AG08395 (cell line): ENCODE results near the gene FBXO8.
A peak's percentile ranks its signal among the peaks of the same experiment; 100 is the strongest.
"Not testable (repeated sequence)": the region's sequence is repeated elsewhere in the genome, so short reads cannot be mapped to it uniquely, and the experiment has no call there.

Source experiments
- DNase-seq: peaks from one replicate; pipeline ENCODE4 v3.0.0; 2012; ENCODE audit warnings: mixed read lengths, low spot score

The FBXO8 gene, protein sequence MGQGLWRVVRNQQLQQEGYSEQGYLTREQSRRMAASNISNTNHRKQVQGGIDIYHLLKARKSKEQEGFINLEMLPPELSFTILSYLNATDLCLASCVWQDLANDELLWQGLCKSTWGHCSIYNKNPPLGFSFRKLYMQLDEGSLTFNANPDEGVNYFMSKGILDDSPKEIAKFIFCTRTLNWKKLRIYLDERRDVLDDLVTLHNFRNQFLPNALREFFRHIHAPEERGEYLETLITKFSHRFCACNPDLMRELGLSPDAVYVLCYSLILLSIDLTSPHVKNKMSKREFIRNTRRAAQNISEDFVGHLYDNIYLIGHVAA

DNA sequence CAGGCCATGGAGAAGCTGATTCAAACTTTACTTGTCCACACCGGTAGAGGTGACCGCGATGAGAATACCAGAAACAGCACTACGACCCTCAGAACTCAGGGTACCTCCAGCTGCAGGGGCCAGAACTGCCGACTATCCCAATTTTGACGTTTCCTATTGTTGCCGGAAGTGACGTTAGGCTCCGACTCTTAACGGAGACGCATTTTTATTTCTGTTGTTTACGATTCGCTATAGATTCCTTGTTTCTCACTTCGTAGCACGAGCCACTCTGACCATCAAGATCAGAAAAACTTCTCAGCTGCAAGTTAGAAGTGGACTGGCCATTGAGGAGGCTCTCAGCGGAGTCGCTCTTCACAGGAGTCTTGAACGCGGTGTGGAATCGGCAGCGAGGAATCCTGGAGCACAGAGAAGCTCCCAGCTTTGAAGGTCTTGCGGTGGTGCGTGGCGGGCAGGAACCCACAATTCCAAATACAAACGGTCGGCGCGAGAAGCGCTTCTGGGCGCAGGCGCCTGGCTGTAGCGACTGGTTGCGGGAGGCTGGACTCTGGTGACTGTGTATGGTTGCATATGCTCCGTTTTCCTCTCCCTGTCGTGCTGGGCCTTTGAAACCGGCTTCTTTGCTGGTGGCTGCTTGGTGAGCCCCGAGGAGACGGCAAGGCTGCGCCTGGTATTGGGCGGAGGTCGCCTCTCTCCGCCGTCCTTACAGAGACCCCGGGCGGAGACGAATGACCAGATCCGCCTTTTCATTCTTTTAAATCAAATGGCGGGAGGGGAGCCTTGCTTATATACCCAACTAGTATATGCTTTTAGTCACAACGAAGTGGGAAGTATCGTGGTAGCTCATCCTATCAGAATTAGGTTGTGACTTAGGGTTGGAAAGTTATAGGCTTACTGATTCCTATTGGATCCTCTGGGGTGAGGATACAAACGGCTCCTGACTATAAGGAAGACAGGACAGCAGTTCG is at the start of gene FBXO8, which contains the start of gene CEP44:
FBXO8 (minus strand) TSS at position 161 of the 965 bp plus-strand sequence. CDS start 20,575 bp downstream, outside the sequence.
CEP44 (plus strand) TSS at position 405 of the 965 bp plus-strand sequence. CDS start 15,211 bp downstream, outside the sequence.
- DNase-seq, result peak; percentile 71

DNA sequence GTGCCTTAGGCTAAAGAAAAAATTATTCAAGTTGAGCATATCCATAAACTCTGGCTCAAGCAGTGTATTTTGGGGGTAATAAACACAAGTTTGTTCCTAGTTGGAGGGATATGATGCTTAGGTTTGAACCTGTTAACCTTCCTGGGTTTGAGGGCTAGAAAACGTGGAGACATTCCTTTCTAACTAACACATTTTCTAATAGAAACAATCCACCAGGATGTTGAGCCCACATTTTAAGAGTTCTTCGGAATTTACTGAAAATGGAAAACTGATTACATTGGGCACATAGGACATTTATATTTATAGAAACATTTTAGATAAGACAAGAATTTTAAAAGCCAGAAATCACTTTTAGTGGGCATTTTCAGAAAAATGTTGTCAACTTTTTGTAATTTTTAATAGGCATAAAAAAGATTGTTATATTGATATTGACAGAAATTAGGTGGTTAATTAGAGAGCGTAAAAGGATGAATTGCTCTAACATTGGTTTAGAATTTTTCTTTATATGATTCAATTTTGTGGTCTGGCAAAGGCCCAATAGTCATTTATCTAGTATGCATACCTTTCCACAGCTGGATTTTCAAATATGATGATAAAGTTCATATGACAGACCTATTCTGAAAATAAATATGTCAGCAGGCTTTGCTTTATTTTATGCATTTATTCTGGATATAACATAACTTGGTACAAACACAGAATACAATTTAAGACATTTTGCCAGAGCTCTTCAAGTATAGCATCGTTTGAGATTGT is 49.5 kb upstream of the FBXO8 start:
- no peak for DNase-seq

DNA sequence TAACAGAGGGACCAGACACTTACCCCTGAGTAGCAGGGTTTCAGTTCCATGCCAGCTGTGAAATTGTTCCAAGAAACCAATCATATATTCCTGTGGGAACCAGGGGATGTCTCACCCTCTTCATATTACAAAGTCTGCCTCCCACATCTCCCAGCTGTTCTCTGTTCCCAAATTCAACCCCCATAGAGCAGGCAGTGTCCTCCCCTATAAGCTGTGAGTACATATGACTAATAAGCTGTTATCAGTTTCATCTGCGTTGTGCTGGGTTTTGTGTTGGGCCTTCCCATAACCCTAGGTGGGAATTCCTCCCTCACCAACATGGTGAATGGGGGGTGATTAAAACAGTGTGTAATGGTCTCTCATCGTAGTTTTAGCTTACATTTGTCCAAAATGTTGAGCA is 41.3 kb upstream of the FBXO8 start:
- DNase-seq, result no peak

DNA sequence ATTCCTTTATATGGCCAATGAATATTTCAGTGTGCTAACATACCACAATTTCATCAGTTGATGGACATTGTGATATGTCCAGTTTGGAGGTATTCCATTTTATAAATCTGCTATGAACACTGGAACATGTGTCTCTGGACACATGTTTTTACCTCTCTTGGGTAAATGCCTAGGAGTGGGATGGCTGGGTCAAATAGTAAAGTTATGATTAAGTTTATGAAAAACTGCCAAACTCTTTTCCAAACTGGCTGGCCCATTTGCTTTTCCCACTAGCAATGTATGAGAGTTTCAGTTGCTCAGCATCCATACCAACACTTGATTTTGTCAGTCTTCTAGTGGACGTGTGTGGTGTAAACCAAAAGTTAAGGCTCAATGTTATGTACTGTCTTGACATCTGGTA is 40.8 kb upstream of the FBXO8 start:
- DNase-seq, result no peak

DNA sequence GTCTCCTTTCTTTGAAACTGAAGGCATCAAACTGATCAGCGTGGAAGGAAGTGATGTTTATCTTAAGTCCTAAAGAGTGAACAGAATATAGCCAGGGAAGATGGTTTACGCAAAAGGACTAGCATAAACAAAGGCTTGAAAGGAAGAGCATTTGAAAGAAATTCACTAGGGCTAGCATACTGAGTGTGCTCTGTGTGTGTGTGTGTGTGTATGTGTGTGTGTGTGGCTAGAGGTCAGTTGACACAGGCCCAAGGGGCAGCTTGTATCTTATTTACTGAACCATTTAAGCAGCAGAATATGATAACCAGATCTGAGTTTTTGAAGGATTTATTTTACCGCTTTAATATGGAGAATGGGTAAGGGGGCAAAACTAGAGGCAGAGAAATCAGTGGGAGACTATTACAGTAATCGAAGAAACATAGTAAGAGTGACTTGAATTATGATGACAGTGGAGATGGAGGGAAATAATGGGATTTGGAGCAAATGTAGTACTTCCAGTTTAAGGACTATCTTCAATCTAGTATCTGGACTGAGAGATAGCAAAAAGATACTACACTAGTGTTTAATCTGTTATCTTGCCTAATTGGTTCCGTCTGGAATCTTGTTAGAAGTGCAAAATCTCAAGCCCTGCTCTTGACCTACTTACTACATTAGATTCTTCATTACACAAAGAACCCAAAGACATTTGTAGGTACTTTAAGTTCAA is 37.2 kb upstream of the FBXO8 start:
- no peak for DNase-seq

DNA sequence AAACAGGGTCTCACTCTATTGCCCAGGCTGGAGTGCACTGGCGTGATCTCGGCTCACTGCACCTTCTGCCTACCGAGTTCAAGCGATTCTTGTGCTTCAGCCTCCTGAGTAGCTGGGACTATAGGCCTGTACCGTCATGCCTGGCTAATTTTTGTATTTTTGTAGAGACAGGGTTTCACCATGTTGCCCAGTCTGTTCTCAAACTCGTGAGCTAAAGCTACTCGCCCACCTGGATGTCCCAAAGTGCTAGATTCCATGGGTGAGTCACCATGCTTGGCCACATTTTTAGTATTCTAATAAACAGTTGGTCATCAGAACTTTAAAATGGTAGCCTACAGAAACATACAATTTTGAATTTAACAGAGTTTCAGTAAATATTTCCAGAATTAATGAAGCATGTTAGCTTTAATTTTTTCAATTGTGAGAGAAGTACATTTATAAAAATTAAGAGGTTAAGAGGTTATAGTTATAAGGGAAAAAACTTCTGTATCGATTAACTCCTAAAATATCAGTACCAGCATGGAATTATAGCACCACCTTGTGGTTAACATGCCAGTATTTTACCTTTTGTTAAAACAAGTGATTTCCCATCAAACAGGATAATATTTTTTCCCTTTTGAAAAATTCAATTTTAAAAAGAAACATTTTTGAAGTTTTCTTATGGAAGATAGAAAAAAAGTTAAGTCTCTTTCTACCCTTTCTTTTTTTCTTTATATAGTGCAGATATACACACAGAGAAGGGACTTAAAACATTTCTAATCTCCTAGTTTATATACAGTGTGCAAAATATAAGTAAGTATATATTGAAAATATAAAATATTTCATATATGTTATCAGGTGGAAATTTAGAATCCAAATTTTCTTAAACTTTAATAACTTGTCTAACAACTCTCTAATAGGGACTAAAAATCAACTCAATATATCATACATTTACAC is 35.6 kb upstream of the FBXO8 start:
- DNase-seq, result peak; percentile 37

DNA sequence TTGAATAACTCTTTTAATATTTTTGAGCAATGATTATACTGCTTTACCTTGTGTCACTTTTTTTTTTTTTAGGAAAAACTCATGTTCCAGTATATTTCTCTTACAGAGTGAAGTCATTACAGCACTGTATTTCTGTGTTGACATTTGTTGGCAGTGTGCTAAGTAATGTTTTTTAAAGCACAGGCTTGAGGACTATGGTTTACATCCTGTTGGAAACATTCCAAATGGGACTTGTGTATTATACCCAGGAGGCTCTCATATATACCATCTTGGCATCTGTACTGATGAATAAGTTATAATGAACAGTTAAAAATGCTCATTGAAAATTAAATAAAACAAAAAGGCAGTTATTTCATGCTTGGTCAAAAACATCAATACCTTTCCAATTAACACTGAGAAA is 34.1 kb upstream of the FBXO8 start:
- DNase-seq, result no peak

DNA sequence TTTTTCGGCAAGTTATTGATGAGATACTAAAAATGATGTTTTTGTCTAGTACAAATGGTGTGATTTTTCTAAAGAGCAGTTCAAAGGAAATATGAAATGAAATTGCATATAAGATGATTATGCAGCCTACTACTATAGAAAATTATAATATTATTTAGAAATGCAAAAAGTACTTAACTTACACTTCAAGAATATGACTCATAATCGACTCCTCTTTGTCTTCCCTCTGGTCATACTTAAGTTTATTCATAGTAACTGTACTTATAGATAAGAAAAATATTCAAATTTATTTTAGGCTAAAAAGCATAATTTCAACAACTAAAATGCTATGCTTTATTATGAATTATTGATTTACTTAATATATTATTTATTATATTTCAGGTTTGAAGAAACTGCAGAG is 33.5 kb upstream of the FBXO8 start:
- no peak for DNase-seq

DNA sequence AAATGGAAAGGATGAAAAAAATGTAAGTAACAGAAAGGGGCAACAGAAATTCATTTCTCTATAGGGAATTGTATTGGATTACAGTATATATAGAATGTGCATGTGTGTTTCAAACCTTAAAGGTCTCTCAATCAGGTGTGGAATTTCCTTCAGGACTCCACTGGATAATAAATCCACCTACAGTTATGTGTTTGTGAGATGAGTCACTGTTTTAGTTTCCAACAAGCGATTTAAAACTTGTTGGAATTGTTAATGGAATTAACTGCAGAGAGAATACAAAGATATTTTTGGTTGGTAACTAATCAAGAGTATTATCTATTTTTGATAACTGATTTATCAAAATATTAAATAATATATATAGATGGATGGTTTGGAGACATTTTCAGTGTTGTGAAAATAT is 33.1 kb upstream of the FBXO8 start:
- no peak for DNase-seq

DNA sequence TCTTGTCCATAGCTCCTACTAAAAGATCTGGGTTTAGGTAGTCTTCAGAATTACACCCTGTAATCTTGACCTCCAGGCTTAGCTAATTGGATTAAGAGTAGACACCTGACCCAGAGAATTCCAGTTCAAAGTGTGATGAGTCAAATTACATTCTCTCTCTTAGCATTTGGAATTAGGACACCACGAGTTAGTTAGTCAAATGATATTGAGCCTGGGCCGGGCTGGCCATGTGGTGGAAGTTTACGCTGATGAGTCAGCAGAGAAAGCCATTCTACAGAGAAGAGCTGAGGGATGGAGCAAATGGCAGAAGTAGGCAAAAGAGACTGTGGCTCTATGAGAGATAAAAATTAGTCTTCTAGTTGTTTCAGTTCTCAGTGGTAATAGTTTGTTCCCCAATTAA is 31.3 kb upstream of the FBXO8 start:
- DNase-seq, result peak; percentile 40

DNA sequence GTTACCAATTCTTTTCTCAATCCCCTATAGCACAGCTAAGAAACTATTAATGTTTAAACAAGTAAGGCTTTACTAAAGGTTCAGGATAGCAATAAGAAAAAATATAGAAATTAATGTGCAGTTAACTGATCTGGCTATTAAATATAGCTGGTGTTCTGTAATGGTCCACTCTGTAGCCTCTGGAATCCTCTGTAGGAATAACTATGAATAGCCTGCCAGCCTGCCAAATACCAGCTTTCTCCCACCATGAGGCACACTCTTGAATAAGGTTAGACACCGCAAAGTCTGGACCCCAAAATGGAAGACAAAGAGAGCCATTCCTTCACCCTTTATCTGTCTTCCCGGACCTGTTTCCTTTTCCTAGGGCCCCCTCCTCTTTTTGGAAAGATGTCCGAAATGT is 30.8 kb upstream of the FBXO8 start:
- DNase-seq, result no peak

DNA sequence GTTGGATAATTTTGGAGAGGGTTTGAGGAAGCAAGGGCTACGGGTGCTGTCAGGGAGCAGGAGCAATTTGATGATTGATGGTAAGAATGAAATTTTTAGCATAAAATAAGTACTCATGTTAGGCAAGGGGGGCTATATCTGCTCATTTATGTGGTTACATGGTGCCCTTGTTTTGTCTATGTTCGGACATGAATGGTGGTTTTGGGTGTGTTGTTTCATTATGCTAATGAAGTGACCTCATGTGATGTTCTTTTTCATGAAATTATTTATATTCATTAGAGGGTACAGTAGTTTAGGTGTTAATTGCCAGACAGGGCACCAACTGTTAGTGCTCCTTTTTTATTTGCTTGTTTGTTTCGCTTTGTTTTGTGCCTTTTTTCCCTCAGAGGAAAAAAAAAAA is 29.5 kb upstream of the FBXO8 start:
- DNase-seq, result no peak

DNA sequence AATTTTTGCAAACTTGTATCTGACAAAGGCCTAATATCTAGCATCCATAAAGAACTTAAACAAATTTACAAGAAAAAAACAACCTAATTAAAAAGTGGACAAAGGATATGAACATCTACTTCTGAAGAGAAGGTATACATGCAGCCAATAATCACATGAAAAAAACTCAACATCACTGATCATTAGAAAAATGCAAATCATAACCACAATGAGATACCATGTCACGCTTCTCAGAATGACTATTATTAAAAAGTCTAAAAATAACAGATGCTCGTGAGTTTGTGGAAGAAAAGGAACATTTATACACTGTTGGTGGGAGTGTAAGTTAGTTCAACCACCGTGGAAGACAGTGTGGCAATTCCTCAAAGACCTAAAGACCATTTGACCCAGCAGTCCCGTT is 24.2 kb upstream of the FBXO8 start:
- no peak for DNase-seq

DNA sequence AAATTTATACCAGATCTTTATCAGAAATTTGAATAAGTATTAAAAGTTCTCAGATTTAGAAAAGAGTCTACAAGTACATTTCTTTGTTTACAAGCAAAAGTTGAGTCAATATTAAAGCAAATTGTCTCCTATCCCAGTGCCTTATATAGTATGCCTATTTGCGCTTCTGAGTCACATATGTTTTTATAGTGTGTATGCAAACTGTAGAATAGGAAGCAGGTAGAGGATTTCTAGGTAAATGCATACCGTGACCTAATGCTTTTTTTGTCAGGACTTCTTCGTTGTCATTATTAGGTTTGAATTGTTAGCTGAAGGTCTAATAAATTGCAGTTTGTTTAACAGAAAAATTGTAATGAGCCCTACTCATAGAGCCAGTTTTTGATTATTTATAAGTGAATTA is 22.5 kb upstream of the FBXO8 start:
- DNase-seq, result no peak

DNA sequence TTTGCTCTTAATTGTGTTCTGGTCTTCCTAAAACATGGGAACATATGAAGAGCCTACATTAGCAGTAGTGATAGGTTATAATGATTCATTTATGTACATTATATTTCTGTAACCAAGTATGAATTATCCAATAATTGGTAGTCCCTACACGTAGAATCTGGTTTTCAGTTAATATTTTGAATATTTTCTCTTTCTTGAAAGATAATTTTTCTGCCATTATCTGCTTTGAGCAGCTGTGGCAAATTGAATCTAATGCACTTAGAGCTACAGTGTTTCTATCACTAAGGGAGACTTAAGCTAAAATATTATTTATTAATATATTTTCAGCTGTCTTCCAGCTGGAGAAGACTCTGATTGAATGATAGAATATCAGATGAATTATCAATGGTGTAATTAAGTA is 21.2 kb upstream of the FBXO8 start:
- DNase-seq, result no peak

DNA sequence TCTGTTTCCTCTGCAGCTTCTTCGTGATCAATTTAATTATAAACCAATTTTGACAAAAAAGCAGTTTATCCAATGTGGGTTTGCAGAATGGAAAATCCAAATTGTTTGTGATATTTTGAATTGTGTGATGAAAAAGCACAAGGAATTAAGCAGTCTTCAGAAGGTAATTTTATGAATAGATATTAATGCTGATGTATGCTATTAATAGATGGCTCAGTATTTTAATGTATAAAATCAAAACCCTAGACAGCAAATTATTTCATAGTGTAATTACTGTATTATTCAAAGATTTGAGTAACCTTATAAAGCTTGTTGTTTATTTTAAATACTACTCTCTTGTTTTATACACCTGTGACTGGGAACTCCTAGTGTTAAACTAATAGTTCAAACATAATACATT is 20.2 kb upstream of the FBXO8 start:
- no peak for DNase-seq

DNA sequence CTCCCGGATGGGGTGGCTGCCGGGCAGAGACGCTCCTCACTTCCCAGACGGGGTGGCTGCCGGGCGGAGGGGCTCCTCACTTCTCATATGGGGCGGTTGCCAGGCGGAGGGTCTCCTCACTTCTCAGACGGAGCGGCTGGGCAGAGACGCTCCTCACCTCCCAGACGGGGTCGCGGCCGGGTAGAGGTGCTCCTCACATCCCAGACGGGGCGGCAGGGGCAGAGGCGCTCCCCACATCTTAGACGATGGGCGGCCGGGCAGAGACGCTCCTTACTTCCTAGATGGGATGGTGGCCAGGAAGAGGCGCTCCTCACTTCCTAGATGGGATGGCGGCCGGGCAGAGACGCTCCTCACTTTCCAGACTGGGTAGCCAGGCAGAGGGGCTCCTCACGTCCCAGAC is 11.7 kb upstream of the FBXO8 start:
- not testable (repeated sequence) for DNase-seq

DNA sequence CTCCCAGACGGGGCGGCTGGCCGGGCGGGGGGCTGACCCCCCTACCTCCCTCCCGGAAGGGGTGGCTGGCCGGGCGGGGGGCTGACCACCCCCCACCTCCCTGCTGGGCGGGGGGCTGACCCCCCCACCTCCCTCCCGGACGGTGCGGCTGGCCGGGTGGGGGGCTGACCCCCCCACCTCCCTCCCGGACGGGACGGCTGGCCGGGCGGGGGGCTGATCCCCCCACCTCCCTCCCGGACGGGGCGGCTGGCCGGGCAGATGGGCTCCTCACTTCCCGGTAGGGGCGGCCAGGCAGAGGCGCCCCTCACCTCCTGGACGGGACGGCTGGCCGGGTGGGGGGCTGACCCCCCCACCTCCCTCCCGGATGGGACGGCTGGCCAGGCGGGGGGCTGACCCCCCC is 11.2 kb upstream of the FBXO8 start:
- not testable (repeated sequence) for DNase-seq

DNA sequence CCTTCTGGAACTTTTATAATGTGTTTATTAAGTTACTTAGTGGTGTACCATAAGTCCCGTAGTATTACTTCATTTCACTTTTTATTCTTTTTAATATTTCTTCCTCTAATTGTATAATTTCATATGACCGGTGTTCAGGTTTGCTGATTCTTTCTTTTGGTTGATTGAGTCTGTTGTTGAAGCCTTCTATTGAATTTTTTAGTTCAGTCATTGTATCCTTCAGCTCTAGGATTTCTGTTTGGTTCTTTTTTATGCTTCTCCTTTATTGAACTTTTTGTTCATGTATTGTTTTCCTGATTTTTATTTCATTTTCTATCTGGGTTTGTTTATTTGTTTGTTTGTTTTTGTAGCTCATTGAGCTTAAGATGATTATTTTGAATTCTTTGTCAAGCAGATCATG is 9.0 kb upstream of the FBXO8 start:
- DNase-seq, result no peak

DNA sequence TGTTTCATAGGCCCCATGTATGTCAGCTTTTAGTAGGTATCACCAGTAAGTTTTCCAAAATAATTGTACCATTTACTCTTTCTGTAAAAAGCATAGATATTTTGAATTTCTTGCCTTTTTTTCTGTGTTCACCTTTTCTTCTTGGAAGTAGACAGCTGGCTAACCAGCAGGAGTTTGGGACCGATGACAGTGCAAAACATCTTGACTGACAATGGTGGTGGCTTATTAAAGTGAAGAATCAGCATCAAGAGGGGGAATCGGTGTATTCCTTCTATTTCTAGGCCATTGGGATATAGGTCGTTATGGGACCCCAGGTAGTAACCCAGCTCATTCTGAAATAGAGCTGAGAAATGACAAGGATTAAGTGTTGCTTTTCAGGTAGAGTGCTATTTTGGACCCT is 3.4 kb upstream of the FBXO8 start:
- DNase-seq, result no peak

DNA sequence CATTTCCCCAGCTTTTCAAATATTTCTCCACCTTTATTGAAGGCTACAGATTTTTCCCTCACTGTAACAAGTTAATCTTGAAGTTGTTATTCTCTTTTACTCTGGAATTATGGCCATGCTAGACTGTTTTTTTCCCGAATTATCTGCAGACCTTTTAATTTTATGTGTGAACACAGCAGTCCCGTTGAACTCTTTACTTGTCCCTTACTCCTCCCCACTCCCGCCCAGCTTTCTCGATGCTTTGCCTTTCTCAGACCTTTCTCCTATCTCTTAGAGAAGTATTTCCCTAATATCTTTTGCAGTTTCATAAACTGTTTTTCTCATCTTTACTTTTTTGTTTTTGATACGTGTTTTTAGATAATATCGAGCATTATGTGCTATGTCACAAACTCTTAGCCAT is 1.0 kb upstream of the FBXO8 start:
- peak; percentile 8 for DNase-seq
